GM18868 (cell line): Measurements from ENCODE around the gene KPRP.

ENCODE experiments used
- ATAC-seq: cut with Tn5 transposase; IDR thresholded peaks from one replicate; pipeline ENCODE4 v1.9.1; 2021; ENCODE audit warnings: mild to moderate bottlenecking, moderate library complexity; ENCODE audit not compliant: unreplicated experiment

KPRP gene

DNA sequence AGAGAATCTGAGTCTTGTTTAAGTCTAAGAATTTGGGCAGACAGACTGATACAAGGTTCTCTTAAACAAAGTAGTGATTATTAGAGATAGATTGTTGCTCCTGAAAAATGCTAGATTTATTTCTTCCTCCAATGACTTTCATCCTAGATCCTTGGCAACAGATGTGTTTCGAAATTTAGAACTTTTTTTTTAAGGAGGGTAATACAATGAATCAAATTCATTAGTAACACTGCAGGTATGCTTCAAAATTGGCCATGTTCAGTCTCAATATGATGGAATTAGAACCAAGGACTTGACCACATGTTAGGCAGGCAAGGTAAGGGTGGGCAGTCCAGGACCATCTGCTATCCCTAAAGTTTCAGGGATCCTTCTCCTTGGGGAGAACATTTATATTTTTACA is 12.6 kb downstream of the KPRP start:
- no peak for ATAC-seq

- ATAC-seq, result no peak
Observed at GRCh38 chr1:152774875-152775274, 17.1 kb downstream of the KPRP start, which contains the start of gene LCE1F. LCE1F (plus strand) TSS chr1:152775140; CDS start chr1:152776372, 1,232 bp downstream.

- ATAC-seq, result no peak
Observed at GRCh38 chr1:152776361-152776760, 18.5 kb downstream of the KPRP start.

- ATAC-seq, result no peak
Observed at GRCh38 chr1:152777510-152778137, 19.8 kb downstream of the KPRP start.

DNA sequence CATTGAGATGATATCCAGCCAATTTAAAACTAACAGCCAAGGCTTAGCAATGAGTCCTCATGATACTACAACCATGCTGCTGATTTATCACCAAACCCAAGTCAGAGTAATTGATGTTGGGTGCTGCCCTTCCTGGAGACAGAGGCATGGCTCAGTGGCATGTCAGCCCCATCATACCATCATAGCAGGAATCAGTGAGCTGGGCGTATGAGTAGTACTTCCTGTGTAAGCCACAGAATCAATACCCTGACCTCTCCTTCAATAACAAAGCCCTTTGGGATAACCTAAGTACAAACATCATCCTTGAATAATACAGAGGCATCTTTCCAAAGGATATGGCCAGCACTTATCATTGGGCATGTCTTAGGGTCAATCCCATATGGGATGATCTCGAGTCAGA is 25.3 kb downstream of the KPRP start:
- no peak for ATAC-seq

DNA sequence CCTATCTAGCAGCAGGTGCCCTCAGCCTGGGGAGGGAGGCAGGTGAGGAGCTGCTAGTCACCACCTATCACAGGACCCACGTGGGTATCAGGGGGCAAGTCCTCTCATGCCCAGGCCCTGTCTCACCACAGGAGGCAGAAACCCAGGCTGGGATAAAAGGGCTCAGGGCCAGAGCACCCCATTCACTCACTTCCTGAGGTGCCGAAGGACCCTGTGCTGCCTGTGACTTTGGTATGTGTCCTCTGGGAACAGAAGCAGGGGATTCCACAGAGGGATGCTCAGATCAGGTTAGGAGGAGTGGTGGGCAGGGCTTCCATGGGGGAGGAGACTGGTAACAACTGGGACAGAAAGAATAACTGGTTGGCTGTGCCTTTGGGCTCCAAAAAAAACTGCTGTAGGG is 28.3 kb downstream of the KPRP start, which contains the start of gene LCE1E:
LCE1E (plus strand) TSS at position 181 of the 400 bp plus-strand sequence. CDS start 1,043 bp downstream, outside the sequence.
- ATAC-seq, result no peak

DNA sequence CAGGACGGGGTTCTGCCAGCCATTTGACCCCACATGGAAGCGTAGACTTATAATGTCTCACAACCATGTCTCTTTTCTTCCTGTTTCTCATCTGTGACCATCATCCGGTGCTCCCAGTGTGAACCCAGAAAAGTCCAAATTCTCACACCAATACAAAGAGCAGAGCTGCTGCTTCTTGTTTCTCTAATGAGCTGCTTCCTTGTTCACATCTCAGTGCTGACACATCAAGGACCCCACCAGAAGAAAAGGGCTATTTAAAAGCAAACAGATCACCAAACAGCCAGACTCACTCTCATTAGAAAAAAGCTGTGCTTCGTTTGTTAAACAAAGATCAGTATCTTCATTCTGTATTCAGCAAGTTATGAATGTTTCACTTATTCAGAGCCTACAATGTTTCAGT is 37.9 kb downstream of the KPRP start:
- no peak for ATAC-seq

GRCh38 chr1:152796421-152796820 is 38.6 kb downstream of the KPRP start, which contains the start of gene LCE1D:
LCE1D (plus strand) TSS chr1:152796721; CDS start chr1:152797795, 1,074 bp downstream.
- ATAC-seq, result no peak

GRCh38 chr1:152801333-152801732 is 43.5 kb downstream of the KPRP start:
- no peak for ATAC-seq

DNA sequence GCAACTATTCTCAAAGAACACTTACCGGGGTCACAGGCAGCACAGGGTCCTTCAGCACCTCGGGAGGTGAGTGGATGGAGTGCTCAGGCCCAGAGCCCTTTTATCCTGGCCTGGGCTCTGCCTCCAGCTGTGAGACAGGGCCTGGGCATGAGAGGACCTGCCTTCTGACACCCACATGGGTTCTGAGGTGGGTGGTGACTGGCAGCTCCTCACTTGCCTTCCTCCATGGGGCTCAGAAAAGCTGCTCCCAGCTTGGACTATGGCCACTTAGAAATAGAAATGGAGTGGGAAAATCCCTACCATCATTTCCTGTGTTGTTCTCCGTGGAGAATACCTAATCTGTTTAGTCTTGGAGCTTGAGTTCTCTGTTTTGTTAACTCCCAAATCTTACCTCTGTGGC is 48.8 kb downstream of the KPRP start, which contains the start of gene LCE1C:
LCE1C (minus strand) TSS at position 76 of the 400 bp plus-strand sequence. CDS start 1,173 bp downstream, outside the sequence.
- no peak for ATAC-seq

DNA sequence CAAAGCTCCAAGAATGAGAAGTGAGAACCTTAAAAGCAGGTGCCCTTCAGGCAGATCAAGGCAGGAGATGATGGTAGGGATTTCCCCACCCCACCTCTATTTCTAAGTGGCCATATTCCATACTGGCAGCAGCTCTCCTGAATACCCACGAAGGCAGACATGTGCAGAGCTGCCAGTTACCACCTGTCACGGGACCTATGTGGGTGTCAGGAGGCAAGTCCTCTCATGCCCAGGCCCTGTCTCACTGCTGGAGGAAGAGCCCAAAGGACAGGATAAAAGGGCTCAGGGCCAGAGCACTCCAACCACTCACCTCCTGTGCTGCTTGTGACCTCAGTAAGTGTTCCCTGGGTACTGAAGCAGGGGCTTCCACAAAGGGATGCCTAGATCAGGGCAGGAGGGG is 53.2 kb downstream of the KPRP start:
- no peak for ATAC-seq
